Hepatocyte (in vitro differentiated cells): ENCODE data around the gene SEMA3A. TPM values are rescaled to one million over a fixed set of nuclear protein-coding genes. Genes with fewer than 3 reads are reported as not detected.

Experiments used
- DNase-seq: peaks from one replicate; pipeline ENCODE4 v3.0.0-alpha.2; 2016; ENCODE audit warnings: low spot score
- H2AFZ ChIP-seq: fragments of 200-600 bp; sonication (generic); 2 replicates; pipeline ENCODE4 v1.6.0; 2016; ENCODE audit warnings: antibody characterized with exemption, mild to moderate bottlenecking
- H3K27ac ChIP-seq: fragments of 200-600 bp; sonication (generic); 2 replicates; pipeline ENCODE4 v1.5.1; 2016; ENCODE audit warnings: mild to moderate bottlenecking
- H3K27me3 ChIP-seq: fragments of 200-600 bp; sonication (generic); 2 replicates; pipeline ENCODE4 v1.6.1; 2016
- H3K36me3 ChIP-seq: fragments of 200-600 bp; sonication (generic); replicated peaks from 2 replicates; pipeline ENCODE4 v1.5.1; 2016; ENCODE audit warnings: low read depth; ENCODE audit not compliant: insufficient read depth
- H3K4me1 ChIP-seq: fragments of 200-600 bp; sonication (generic); 2 replicates; pipeline ENCODE4 v1.5.1; 2016; ENCODE audit warnings: mild to moderate bottlenecking, moderate library complexity; ENCODE audit not compliant: insufficient read depth
- H3K4me2 ChIP-seq: fragments of 200-600 bp; sonication (generic); 2 replicates; pipeline ENCODE4 v1.6.0; 2016
- H3K4me3 ChIP-seq: fragments of 200-600 bp; sonication (generic); 2 replicates; pipeline ENCODE4 v1.5.1; 2016; ENCODE audit warnings: mild to moderate bottlenecking
- H3K79me2 ChIP-seq: fragments of 200-600 bp; sonication (generic); 2 replicates; pipeline ENCODE4 v1.6.0; 2017; ENCODE audit warnings: mild to moderate bottlenecking
- H3K9me2 ChIP-seq: fragments of 200-600 bp; sonication (generic); replicated peaks from 2 replicates; pipeline ENCODE4 v1.6.0; 2017; ENCODE audit warnings: mild to moderate bottlenecking; ENCODE audit not compliant: insufficient read depth
- H3K9me3 ChIP-seq: fragments of 200-600 bp; sonication (generic); 2 replicates; pipeline ENCODE4 v1.5.1; 2016; ENCODE audit warnings: low read depth, mild to moderate bottlenecking
- H4K20me1 ChIP-seq: fragments of 200-600 bp; sonication (generic); 2 replicates; pipeline ENCODE4 v1.6.0; 2016; ENCODE audit warnings: mild to moderate bottlenecking; ENCODE audit not compliant: insufficient read depth, poor library complexity, severe bottlenecking
- EZH2 ChIP-seq: fragments of 200-600 bp; sonication (generic); IDR thresholded peaks from 2 replicates; pipeline ENCODE4 v1.6.1; 2016; ENCODE audit warnings: antibody characterized with exemption, mild to moderate bottlenecking, borderline replicate concordance
- EZH2phosphoT487 ChIP-seq: fragments of 200-600 bp; sonication (generic); IDR thresholded peaks from one replicate; pipeline ENCODE4 v1.6.1; 2018; ENCODE audit warnings: antibody characterized with exemption, mild to moderate bottlenecking, low read depth, moderate library complexity; ENCODE audit not compliant: unreplicated experiment, severe bottlenecking
- WGBS: methylation state at CpG from one replicate; pipeline ENCODE4 v1.1.6; 2016; ENCODE audit warnings: low lambda C conversion rate; ENCODE audit errors: missing lambda C conversion rate; 5-methylcytosine and 5-hydroxymethylcytosine counted together
- polyA plus RNA-seq: library from polyadenylated mRNA; unstranded; fragments of >200 nt; fragmentation: Nextera tagmentation; extraction: Ambion mirVana; gene quantifications from 2 replicates; pipeline ENCODE4 v1.2.1, GENCODE V29; 2016
- total RNA-seq: library from RNA; depleted of rRNA; stranded (reverse); fragments of >200 nt; gene quantifications from 2 replicates; pipeline ENCODE4 v1.2.3, GENCODE V29; 2014
- TF ChIP-seq, protein P1 (sequence below): fragments of 200-600 bp; sonication (generic); IDR thresholded peaks from 2 replicates; pipeline ENCODE4 v1.5.1; 2016; ENCODE audit warnings: antibody characterized with exemption, mild to moderate bottlenecking; ENCODE audit not compliant: poor library complexity

Gene SEMA3A
- total and polyA plus RNA-seq, 2 experiments from 2014 or later, result 19.3 to 64.6 TPM

DNA sequence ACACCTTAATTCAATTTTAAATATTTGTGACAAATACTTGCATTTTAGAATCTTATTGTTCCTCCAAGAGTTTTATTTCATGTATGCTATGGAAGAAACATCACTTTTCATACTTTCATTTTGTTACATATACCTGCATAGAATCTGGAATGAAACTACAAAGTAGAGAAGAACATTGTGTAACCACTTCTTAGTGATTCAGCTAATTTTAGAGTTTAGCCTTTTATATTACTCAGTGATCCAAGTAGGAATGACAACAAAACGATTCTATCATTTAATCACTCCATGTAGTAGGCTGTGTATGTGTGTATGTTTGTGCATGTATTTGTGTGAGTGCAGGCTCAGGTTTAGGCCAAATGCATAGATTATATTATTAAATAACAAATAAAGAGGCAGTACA lies 14.4 kb upstream of the SEMA3A start:
- WGBS, result 89% methylated on average over 1 of the region's 1 CpG
- no peak for TF ChIP-seq EZH2
- TF ChIP-seq, protein P1, sequence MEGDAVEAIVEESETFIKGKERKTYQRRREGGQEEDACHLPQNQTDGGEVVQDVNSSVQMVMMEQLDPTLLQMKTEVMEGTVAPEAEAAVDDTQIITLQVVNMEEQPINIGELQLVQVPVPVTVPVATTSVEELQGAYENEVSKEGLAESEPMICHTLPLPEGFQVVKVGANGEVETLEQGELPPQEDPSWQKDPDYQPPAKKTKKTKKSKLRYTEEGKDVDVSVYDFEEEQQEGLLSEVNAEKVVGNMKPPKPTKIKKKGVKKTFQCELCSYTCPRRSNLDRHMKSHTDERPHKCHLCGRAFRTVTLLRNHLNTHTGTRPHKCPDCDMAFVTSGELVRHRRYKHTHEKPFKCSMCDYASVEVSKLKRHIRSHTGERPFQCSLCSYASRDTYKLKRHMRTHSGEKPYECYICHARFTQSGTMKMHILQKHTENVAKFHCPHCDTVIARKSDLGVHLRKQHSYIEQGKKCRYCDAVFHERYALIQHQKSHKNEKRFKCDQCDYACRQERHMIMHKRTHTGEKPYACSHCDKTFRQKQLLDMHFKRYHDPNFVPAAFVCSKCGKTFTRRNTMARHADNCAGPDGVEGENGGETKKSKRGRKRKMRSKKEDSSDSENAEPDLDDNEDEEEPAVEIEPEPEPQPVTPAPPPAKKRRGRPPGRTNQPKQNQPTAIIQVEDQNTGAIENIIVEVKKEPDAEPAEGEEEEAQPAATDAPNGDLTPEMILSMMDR, result no peak

DNA sequence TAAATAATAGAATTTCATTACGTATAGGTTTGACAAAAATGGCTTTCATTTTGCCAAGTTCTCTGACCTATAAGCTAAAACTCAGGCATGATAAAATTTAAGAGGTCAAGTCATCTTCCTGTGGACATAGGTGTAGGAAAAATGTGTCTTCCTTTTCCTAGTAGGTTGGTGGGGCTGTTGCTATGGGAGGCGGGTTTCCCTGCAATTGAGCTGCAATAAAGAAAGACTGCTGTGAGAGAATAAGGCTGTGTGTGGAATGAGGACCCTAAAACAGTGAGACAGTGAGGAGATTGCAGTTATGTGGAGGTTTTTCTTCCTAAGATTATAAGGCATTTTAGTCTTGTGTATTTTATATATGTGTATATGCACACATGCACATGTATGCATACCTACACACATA lies 13.0 kb upstream of the SEMA3A start:
- no peak for TF ChIP-seq EZH2
- no peak overlapping the region for H3K27ac ChIP-seq
- no peaks in the 10 kb centered on the region for H3K36me3 ChIP-seq
- H3K4me1 ChIP-seq, result no peaks in the 10 kb centered on the region
- H2AFZ ChIP-seq, result no peak overlapping the region
- 92% methylated on average over 2 of the region's 2 CpGs for WGBS
- no peaks in the 10 kb centered on the region for H3K79me2 ChIP-seq
- H3K4me2 ChIP-seq, result no peak overlapping the region
- no peak overlapping the region for H3K4me3 ChIP-seq
- DNase-seq, result no peak
- H3K9me3 ChIP-seq, result no peaks in the 10 kb centered on the region
- H3K9me2 ChIP-seq, result no peaks in the 10 kb centered on the region
- no peaks in the 10 kb centered on the region for H3K27me3 ChIP-seq
- H4K20me1 ChIP-seq, result no peaks in the 10 kb centered on the region

More for the DNA sequence above, 14.4 kb upstream of the SEMA3A start:
- no peaks in the 10 kb centered on the region for H3K79me2 ChIP-seq
- H3K9me3 ChIP-seq, result no peaks in the 10 kb centered on the region
- H4K20me1 ChIP-seq, result no peaks in the 10 kb centered on the region
- H3K9me2 ChIP-seq, result no peaks in the 10 kb centered on the region
- H3K27me3 ChIP-seq, result no peaks in the 10 kb centered on the region
- no peak for DNase-seq
- no peaks in the 10 kb centered on the region for H3K4me1 ChIP-seq
- H3K4me2 ChIP-seq, result no peak overlapping the region
- H3K36me3 ChIP-seq, result no peaks in the 10 kb centered on the region
- H3K27ac ChIP-seq, result no peak overlapping the region
- H3K4me3 ChIP-seq, result no peak overlapping the region
- no peak overlapping the region for H2AFZ ChIP-seq

DNA sequence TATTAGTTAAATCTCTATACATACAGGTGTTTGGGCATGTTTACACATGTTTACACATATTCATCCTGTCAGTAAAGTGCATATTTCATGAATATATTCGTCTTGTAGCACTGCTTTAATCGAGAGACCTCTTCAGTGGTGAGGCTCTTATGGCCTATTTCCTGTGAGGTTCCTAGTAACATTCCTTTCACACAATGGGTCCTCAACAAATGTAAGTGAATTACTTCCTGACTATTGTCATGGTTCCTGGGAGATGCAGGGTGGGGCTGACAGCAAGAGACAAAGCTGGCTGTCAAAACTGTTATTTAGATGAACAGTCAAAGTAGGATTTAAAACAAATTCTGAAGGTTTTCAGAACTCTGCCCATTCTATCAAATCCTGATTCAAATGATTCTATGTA lies 12.4 kb upstream of the SEMA3A start:
- no peaks in the 10 kb centered on the region for H3K9me2 ChIP-seq
- H3K4me3 ChIP-seq, result no peak overlapping the region
- no peaks in the 10 kb centered on the region for H3K27me3 ChIP-seq
- DNase-seq, result no peak
- no peak overlapping the region for H3K4me2 ChIP-seq
- H3K9me3 ChIP-seq, result no peaks in the 10 kb centered on the region
- TF ChIP-seq, protein P1, result no peak
- no peak for TF ChIP-seq EZH2phosphoT487
- TF ChIP-seq EZH2, result no peak
- no peaks in the 10 kb centered on the region for H3K4me1 ChIP-seq
- H3K79me2 ChIP-seq, result no peaks in the 10 kb centered on the region
- H4K20me1 ChIP-seq, result no peaks in the 10 kb centered on the region
- H3K36me3 ChIP-seq, result no peaks in the 10 kb centered on the region
- no peak overlapping the region for H3K27ac ChIP-seq
- H2AFZ ChIP-seq, result no peak overlapping the region
- WGBS, result 72% methylated on average over 2 of the region's 2 CpGs

DNA sequence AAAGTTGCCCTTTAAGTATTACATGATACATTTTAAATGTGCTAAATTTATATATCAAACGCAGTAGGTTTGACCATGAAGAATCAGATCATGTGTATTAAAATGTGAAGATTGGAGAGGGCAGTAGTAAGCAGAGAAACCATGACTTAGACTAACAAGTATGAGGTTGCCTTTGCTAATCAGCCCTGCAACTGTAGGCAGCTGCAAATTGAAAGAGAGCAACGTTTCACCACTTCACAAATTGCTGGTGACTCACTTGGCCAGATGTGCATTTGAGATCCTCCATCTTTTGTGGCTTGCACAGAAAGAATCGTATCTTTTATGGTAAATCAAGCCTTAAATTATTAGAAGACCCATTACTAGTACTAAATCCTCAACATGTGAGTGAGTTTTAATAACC lies 10.1 kb upstream of the SEMA3A start:
- no peaks in the 10 kb centered on the region for H3K9me2 ChIP-seq
- no peak overlapping the region for H2AFZ ChIP-seq
- H3K4me3 ChIP-seq, result no peak overlapping the region
- no peaks in the 10 kb centered on the region for H3K36me3 ChIP-seq
- no peak overlapping the region for H3K27ac ChIP-seq
- H3K4me2 ChIP-seq, result no peak overlapping the region
- no peaks in the 10 kb centered on the region for H3K9me3 ChIP-seq
- no peaks in the 10 kb centered on the region for H3K27me3 ChIP-seq
- 64% methylated on average over 3 of the region's 3 CpGs for WGBS
- H4K20me1 ChIP-seq, result no peaks in the 10 kb centered on the region
- H3K79me2 ChIP-seq, result no peaks in the 10 kb centered on the region
- TF ChIP-seq EZH2phosphoT487 (no peak), EZH2 (no peak)
- TF ChIP-seq, protein P1, result no peak
- no peak for DNase-seq
- no peaks in the 10 kb centered on the region for H3K4me1 ChIP-seq
